Inflammatory macrophage (primary cell): ENCODE results near the gene CACHD1.
A peak's percentile ranks its signal among the peaks of the same experiment; 100 is the strongest.

Source experiments
- DNase-seq, 2 donors: peaks; one replicate each; pipeline ENCODE4 v3.0.0-alpha.2; 2020 to 2022

CACHD1 gene

GRCh38 chr1:64659478-64660138 lies 189.7 kb downstream of the CACHD1 start:
- no peak for DNase-seq

- DNase-seq, result peak in 1 of 2 donors; percentile 36
These were observed 193.7 kb downstream of the CACHD1 start for GRCh38 chr1:64663668-64664067.

GRCh38 chr1:64664299-64664698 lies 194.4 kb downstream of the CACHD1 start:
- no peak for DNase-seq

GRCh38 chr1:64669098-64669675 lies 199.3 kb downstream of the CACHD1 start:
- no peak for DNase-seq

- peak in 1 of 2 donors; percentile 9 for DNase-seq
These were observed 205.9 kb downstream of the CACHD1 start for GRCh38 chr1:64675718-64676345.

- no peak for DNase-seq
These were observed 206.5 kb downstream of the CACHD1 start for GRCh38 chr1:64676386-64676785.

GRCh38 chr1:64677532-64677931 lies 207.6 kb downstream of the CACHD1 start:
- no peak for DNase-seq

GRCh38 chr1:64678366-64678765 lies 208.4 kb downstream of the CACHD1 start:
- DNase-seq, result no peak

GRCh38 chr1:64679177-64679576 lies 209.2 kb downstream of the CACHD1 start:
- no peak for DNase-seq

GRCh38 chr1:64680599-64680998 lies 210.7 kb downstream of the CACHD1 start:
- DNase-seq, result no peak

GRCh38 chr1:64681043-64681442 lies 211.1 kb downstream of the CACHD1 start:
- no peak for DNase-seq

GRCh38 chr1:64683419-64683818 lies 213.5 kb downstream of the CACHD1 start:
- no peak for DNase-seq

GRCh38 chr1:64685217-64685616 lies 215.3 kb downstream of the CACHD1 start:
- DNase-seq, result peak; percentile 74 to 85

- DNase-seq, result no peak
These were observed 215.9 kb downstream of the CACHD1 start for GRCh38 chr1:64685765-64686341.

- peak; percentile 42 to 48 for DNase-seq
These were observed 217.1 kb downstream of the CACHD1 start for GRCh38 chr1:64686828-64687724.

GRCh38 chr1:64687725-64688327 lies 217.9 kb downstream of the CACHD1 start:
- peak; percentile 69 to 78 for DNase-seq

- DNase-seq, result no peak
These were observed 221.7 kb downstream of the CACHD1 start for GRCh38 chr1:64691626-64692025.

GRCh38 chr1:64692911-64693310 lies 223.0 kb downstream of the CACHD1 start:
- no peak for DNase-seq

- no peak for DNase-seq
These were observed 223.5 kb downstream of the CACHD1 start for GRCh38 chr1:64693406-64693805.

- no peak for DNase-seq
These were observed 226.9 kb downstream of the CACHD1 start for GRCh38 chr1:64696879-64697278.

- DNase-seq, result no peak
These were observed 229.4 kb downstream of the CACHD1 start for GRCh38 chr1:64699327-64699726.

GRCh38 chr1:64701071-64701470 lies 231.1 kb downstream of the CACHD1 start:
- DNase-seq, result no peak
